Measurements from ENCODE around the gene TMEM92. TPM values are rescaled to one million over a fixed set of nuclear protein-coding genes. Genes with fewer than 3 reads are reported as not detected.

Gene TMEM92
- total and polyA plus RNA-seq, 9 donors = 0.35 to 3.6 (median 1.4) TPM

DNA sequence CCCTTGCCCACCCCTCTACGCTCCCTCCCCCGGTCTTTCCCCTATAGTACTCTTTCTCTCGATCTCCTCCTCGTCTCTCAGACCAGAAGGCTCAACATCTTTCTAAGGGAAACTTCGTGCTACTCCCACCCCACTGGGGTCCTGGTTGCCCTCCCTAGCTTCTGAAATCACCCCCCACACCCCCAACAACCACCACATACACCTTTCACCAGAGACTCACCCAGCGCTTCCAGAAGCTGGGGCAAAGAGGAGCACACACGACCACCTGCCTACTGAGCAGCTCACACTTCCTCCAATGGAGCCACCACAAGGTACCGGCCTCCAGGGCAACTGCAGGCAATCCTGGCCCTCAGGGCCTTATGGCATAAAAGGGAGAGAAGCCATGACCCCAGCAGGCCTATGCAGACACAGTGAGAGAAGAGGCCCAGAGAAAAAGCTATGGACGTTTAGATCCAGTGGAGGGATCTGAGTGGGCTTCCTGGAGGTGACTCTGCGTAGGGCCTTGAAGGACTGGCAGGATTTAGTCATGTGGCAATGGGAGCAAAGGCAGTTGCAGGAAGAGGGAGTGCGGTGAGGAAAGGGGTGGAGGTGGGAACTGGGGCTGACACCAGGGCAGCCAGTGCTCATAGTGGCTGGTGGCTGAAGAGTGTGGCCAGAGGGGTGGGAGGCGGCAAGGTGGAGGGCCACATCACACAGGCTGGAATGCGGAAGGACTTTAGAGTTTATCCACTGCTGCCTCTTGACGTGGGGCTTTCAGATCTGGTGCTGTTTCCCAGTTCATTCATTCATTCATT, 12.1 kb upstream of the TMEM92 start:
- no peak for DNase-seq
- Histone ChIP-seq H3K9me3 (replicated peaks; ENCODE audit: control insufficient read depth, low read depth, low read length) (no peaks in the 10 kb centered on the region), H3K27me3 (ENCODE audit: control insufficient read depth, insufficient read depth, low read length) (no peaks in the 10 kb centered on the region), H3K36me3 (ENCODE audit: control insufficient read depth, insufficient read depth, low read length) (no peaks in the 10 kb centered on the region), H3K27ac (ENCODE audit: low read length) (no peak overlapping the region), H3K4me1 (ENCODE audit: control insufficient read depth, insufficient read depth, low read length) (peaks cover 85% of the 10 kb centered on the region), H3K4me3 (ENCODE audit: low read length) (no peak overlapping the region)
- WGBS (ENCODE audit: insufficient coverage) = 75% methylated on average over 9 of the region's 14 CpGs

DNA sequence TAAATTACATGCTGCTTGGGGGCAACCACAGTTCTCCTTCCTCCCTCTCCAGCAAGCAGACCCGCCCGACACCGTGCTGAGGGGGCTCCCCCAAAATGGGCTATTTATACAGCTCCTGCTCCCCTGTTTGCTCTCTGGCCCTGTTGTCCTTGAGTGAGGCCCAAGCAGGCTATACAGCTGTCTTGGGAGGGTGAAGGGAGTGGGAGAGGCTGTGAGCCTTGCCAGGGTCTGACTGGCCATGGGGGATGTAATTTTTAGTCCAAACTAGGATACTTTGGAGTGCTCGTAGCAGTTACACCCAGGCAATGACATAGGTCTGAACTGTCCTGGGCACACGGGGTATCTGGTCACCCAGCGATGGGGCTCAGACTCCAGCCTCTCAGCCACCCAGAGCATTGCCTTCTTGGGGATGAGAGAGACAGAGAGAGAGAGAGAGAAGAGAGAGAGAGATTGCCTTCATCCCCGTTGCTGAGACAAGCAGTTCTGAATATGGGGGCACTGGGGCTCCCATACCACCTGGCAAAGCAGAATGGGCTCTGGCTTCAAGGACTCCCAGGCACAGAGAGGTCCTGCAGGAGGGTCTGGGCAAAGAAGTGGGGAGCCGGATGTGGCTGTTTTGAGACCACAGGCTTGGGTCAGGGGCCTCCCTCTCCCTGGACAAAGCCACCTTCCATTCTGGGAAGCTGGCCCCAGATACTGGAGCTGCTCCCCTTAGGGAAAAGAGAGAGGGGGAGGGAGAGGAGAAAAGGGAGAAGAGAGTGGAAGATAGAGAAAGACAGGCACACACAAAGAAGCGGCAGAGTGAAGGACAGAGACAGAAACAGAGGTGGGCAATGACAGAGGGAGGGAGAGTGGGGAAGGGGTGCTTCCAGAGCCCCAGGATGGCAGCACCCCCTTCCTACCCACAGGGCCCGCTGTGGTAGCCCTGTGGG, 10.7 kb upstream of the TMEM92 start:
- H3K9me3 ChIP-seq (replicated peaks; ENCODE audit: control insufficient read depth, low read depth, low read length) = no peaks in the 10 kb centered on the region
- peak; percentile 56 for DNase-seq
- no peaks in the 10 kb centered on the region for H3K36me3 ChIP-seq (ENCODE audit: control insufficient read depth, insufficient read depth, low read length)
- peak overlapping the region; percentile 17 for H3K4me3 ChIP-seq (ENCODE audit: low read length)
- no peaks in the 10 kb centered on the region for H3K27me3 ChIP-seq (ENCODE audit: control insufficient read depth, insufficient read depth, low read length)
- peak overlapping the region; percentile 97 for H3K27ac ChIP-seq (ENCODE audit: low read length)
- H3K4me1 ChIP-seq (ENCODE audit: control insufficient read depth, insufficient read depth, low read length) = peaks cover 85% of the 10 kb centered on the region
- 21% methylated on average over 4 of the region's 10 CpGs for WGBS (ENCODE audit: insufficient coverage)

DNA sequence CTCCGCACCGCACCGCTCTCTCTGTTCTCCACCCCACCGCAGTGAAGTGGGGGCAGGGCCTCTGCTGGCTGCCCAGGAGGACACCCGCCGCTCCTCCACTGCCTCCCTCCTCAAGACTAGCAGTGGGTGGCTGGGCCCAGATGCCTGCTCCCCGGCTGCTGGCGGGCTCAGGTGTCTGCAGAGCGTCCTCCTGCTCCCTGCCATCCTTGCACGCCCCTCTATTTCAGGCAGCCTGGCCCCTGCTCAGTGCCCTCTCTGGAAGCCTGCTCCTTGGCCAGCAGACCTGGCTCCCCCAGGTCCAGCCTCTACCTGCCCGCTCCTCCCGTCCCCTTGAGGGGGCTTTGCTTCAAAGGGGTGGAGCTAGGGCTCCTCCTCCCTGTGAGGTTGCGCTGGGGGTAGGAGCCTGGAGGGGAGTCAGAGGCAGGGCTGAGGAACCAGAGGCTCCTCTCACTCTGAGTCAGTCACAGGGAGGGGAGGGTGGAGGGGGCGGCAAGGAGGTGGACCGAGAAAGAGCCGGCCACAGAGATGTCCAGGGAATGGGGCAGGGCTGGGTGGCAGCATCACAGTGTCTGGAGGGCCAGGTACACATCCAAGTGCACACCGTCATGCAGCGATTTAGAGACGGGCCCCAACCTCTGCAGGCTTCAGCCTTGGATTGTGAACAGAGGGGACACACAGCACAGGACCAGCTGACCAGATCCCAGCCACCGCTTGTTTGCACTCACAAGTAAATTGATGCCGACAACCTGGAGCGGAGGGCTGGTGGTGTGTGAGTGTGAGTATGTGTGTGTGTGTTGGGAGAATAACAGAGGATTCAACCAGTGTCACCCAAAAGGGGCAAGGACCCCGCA, 9.8 kb upstream of the TMEM92 start:
- peak overlapping the region; percentile 17 for H3K4me3 ChIP-seq (ENCODE audit: low read length)
- H3K4me1 ChIP-seq (ENCODE audit: control insufficient read depth, insufficient read depth, low read length) = peaks cover 85% of the 10 kb centered on the region
- H3K27ac ChIP-seq (ENCODE audit: low read length) = peak overlapping the region; percentile 97

DNA sequence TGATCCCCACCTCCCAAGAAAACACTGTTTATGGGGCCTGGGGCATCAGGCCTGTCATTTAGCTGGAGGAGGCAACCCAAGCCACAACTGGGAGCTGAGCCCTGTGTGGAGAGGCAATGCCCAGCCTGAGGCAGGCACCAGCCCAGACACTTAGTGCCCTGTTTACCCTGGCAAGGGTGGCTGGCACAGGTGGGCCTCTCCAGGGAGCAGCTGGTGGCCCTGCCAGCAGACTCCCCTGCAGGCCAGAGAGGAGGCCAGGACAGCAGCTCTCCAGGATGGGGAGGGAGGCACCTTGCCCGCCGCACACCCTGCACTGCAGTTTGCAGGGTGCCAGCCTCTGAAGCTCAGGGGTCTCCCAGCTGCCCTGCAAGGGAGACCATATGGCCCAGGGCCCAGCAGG, 9.1 kb upstream of the TMEM92 start:
- peak overlapping the region; percentile 97 for H3K27ac ChIP-seq (ENCODE audit: low read length)

More for the DNA sequence above, 9.8 kb upstream of the TMEM92 start:
- peak; percentile 83 for DNase-seq
- 25% methylated on average over 10 of the region's 23 CpGs for WGBS (ENCODE audit: insufficient coverage)
- H3K9me3 ChIP-seq (replicated peaks; ENCODE audit: control insufficient read depth, low read depth, low read length) = no peaks in the 10 kb centered on the region
- H3K36me3 ChIP-seq (ENCODE audit: control insufficient read depth, insufficient read depth, low read length) = no peaks in the 10 kb centered on the region
- H3K27me3 ChIP-seq (ENCODE audit: control insufficient read depth, insufficient read depth, low read length) = no peaks in the 10 kb centered on the region

DNA sequence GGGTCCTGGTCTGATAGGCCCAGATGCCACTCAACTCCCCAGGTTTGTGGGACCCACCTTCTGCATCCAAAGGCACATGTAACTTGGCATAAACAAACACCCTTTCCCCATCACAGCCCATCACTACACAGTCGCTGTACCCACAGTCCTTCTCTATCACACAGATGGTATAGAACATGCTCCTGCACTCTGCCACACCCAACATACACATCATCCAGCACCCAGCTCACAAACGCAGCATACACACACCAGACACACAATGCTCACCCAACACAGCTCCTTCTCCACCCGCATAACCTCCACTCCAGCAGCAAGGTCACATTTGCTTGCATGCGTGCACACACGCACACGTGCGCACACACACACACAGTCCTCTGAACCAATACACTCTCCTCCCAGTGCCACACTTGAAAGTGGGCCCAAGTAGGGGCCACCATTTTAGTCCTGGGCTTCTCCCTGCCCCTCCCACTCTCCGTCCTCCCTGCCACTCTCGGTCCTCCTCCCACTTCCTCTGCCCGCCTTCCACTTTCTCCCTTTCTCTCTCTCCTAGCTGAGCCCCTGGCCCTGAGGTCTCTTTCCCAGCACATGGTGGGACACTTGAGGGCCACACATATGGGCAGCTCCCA, 8.5 kb upstream of the TMEM92 start:
- peaks cover 85% of the 10 kb centered on the region for H3K4me1 ChIP-seq (ENCODE audit: control insufficient read depth, insufficient read depth, low read length)
- WGBS (ENCODE audit: insufficient coverage) = 45% methylated on average over 10 of the region's 10 CpGs
- peak overlapping the region; percentile 97 for H3K27ac ChIP-seq (ENCODE audit: low read length)
- H3K36me3 ChIP-seq (ENCODE audit: control insufficient read depth, insufficient read depth, low read length) = no peaks in the 10 kb centered on the region
- no peak overlapping the region for H3K4me3 ChIP-seq (ENCODE audit: low read length)
- H3K27me3 ChIP-seq (ENCODE audit: control insufficient read depth, insufficient read depth, low read length) = no peaks in the 10 kb centered on the region
- no peak for DNase-seq
- no peaks in the 10 kb centered on the region for H3K9me3 ChIP-seq (replicated peaks; ENCODE audit: control insufficient read depth, low read depth, low read length)

More for the DNA sequence above, 9.1 kb upstream of the TMEM92 start:
- H3K4me3 ChIP-seq (ENCODE audit: low read length) = no peak overlapping the region
- H3K4me1 ChIP-seq (ENCODE audit: control insufficient read depth, insufficient read depth, low read length) = peaks cover 85% of the 10 kb centered on the region
- H3K27me3 ChIP-seq (ENCODE audit: control insufficient read depth, insufficient read depth, low read length) = no peaks in the 10 kb centered on the region
- WGBS (ENCODE audit: insufficient coverage) = 77% methylated on average over 2 of the region's 2 CpGs
- no peak for DNase-seq
- H3K36me3 ChIP-seq (ENCODE audit: control insufficient read depth, insufficient read depth, low read length) = no peaks in the 10 kb centered on the region
- H3K9me3 ChIP-seq (replicated peaks; ENCODE audit: control insufficient read depth, low read depth, low read length) = no peaks in the 10 kb centered on the region

DNA sequence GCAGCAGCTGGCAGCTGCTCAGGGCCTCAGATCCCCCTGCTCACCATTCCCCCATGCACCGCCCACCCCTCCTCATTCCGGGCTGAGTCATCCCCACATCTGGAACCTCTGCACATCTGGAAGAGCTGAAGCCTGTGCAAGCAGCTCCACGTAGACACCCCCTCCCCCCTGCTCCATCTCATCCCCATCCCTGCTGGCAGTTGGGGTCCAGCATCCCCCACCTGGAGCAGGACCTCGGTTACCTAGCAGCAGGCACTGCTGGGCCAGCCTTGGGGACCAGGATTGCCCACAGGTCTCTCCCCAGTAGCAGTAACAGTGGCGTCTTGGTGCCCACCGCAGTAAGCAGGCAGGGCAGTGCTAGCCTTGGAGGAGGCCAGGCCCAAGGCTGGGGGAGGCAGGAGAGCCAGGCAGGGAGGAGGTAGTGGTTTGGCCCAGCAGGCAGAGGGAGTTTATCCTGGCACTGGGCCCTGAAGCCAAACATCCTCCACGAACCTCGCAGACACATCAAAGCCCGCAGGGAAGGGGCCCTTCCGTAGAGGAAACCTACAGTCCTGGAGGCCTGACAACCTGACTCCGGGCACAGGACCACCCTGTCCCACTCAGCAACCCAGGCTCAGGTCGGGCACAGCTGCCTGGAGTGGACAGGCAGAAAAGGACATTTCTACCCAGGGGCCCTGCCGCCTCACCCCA, 7.7 kb upstream of the TMEM92 start:
- H3K4me3 ChIP-seq (ENCODE audit: low read length) = peak overlapping the region; percentile 8
- peaks cover 91% of the 10 kb centered on the region for H3K4me1 ChIP-seq (ENCODE audit: control insufficient read depth, insufficient read depth, low read length)
- H3K36me3 ChIP-seq (ENCODE audit: control insufficient read depth, insufficient read depth, low read length) = no peaks in the 10 kb centered on the region
- no peaks in the 10 kb centered on the region for H3K27me3 ChIP-seq (ENCODE audit: control insufficient read depth, insufficient read depth, low read length)
- peak; percentile 97 for DNase-seq
- peak overlapping the region; percentile 97 for H3K27ac ChIP-seq (ENCODE audit: low read length)
- H3K9me3 ChIP-seq (replicated peaks; ENCODE audit: control insufficient read depth, low read depth, low read length) = no peaks in the 10 kb centered on the region
- WGBS (ENCODE audit: insufficient coverage) = 10% methylated on average over 11 of the region's 13 CpGs

DNA sequence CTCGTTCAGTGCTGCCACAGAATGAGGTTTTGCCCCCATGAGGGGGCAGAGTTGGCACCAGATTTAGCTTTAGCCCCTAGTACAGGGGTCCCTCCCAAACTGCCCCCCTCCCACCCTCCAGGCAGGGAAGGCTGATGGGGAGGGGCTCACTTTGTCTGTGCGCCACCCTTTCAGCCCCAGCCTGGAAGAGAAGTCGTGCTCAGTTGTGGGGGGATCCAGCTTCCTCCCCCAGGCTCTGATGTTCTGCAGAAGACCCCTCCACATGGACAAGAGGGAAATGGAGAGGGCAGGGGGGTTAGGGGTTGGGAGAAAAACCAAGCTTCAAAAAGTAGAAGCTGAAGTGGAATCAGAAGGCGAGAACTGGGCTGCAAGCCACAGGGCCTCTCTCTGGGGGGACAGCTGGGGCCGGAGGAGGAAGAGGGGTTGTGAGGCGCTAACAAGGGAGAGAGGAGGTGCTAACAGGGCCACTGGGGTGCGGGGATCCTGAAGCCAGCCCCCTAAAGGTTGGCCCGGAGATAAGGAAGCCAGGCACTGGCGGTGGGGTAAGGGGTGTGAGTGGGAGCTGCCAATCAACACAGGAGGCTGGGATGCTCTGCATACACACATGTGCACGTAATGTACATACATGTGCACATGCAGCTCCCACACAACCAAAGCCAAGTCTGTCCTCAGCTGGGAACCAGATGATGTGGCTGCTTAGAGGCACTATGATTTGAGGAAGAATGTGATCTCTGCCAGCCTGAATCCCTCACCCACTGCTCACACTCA, 7.0 kb upstream of the TMEM92 start:
- whole genome bisulfite sequencing (ENCODE audit: insufficient coverage) = 6% methylated on average over 3 of the region's 10 CpGs
- Histone ChIP-seq H3K36me3 (ENCODE audit: control insufficient read depth, insufficient read depth, low read length) (no peaks in the 10 kb centered on the region), H3K4me3 (ENCODE audit: low read length) (no peak overlapping the region), H3K4me1 (ENCODE audit: control insufficient read depth, insufficient read depth, low read length) (peaks cover 95% of the 10 kb centered on the region), H3K27me3 (ENCODE audit: control insufficient read depth, insufficient read depth, low read length) (peaks cover 2% of the 10 kb centered on the region), H3K9me3 (replicated peaks; ENCODE audit: control insufficient read depth, low read depth, low read length) (no peaks in the 10 kb centered on the region), H3K27ac (ENCODE audit: low read length) (peak overlapping the region; percentile 97)
- DNase-seq = peak; percentile 96

DNA sequence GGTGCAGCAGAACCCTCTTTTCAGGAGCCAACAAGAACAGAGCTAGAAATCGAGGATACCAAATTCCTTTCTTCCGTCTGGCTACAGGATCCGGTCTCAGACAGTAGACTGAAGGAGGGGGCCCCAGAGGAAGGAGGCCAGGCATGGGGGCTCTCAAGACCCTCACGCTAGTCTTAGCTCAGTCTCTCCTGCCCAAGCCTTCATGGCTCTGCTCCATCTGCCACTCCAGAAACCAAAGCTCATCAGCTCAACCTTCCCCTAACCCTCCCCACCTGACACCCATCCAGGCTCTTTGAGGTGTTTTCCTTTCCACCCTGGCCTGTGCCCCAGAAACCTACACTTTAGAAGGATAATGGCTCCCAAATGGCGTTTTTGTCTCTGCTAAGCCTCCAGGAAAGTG, 6.2 kb upstream of the TMEM92 start:
- Histone ChIP-seq H3K27ac (ENCODE audit: low read length) (peak overlapping the region; percentile 97), H3K4me1 (ENCODE audit: control insufficient read depth, insufficient read depth, low read length) (peaks cover 99% of the 10 kb centered on the region), H3K27me3 (ENCODE audit: control insufficient read depth, insufficient read depth, low read length) (peaks cover 5% of the 10 kb centered on the region), H3K4me3 (ENCODE audit: low read length) (no peak overlapping the region), H3K9me3 (replicated peaks; ENCODE audit: control insufficient read depth, low read depth, low read length) (no peaks in the 10 kb centered on the region), H3K36me3 (ENCODE audit: control insufficient read depth, insufficient read depth, low read length) (no peaks in the 10 kb centered on the region)
- DNase-seq = peak; percentile 82
- WGBS (ENCODE audit: insufficient coverage) = 14% methylated on average over 5 of the region's 5 CpGs

Data from muscle of leg (tissue), 11 donors.